Stimulated activated naive CD8-positive, alpha-beta T cell treated with anti-CD3 and anti-CD28 coated beads, Interleukin-15, Interleukin-2, amounts not matched to agents 100 U/mL and 50 U/mL, for 24 hours (primary cell): ENCODE measurements around the gene SARDH.

Experiments
- ATAC-seq: fragments of 150-1000 bp; cut with Tn5 transposase; one replicate; pipeline ENCODE4 v1.10.0; 2021
- DNase-seq: peaks from one replicate; pipeline ENCODE4 v3.0.0; 2021

Gene SARDH

DNA sequence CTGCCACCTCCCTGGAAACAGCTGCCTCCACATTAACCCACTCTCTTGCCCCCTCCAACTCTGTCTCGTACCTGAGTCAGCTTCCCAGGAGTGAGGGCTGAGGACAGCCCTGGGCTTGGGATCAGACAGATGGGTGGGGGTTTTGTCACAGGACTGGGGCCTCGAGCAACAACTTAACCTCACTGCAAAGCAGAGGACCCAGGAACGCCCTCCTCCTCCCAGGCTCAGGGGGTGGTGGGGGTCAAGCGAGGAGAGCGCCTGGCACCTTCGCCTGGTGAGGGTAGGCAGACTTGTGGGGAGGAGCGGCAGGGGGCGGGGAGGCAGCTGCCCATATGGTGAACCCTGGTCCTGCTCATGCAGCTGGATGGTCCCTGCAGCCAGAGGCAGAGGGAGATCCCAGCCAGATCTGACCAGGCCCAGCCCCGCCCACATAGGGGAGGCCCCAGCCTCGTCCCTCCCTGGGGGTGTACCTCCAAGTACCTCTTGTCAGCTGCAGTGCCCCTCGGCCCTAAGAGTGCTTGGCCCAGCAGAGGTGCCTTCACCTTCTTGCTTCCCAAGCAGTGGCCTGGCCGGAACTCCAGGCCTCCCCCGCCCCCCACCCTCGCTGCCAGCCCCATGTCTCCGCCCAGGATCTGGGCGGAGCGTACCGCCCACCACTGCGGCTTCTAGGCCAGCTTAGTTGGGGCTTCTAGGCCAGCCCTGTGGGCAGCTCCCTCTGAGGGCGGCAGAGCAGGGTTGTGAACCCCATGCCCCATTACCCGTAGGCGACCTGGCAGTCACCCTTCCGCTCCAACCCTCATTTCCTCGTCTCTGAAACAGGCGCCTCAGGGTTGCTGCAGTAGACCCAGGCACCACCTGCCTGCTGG is at the start of gene SARDH:
SARDH (minus strand) TSS at position 579 of the 866 bp plus-strand sequence. CDS start 4,179 bp downstream, outside the sequence.
- DNase-seq (peak; percentile 66), ATAC-seq (peak; percentile 71)

- peak; percentile 51 for ATAC-seq
- peak; percentile 35 for DNase-seq
Observed at GRCh38 chr9:133787754-133788025, 49.5 kb upstream of the SARDH start.

GRCh38 chr9:133786907-133787753 is 49.0 kb upstream of the SARDH start:
- ATAC-seq: no peak
- no peak for DNase-seq

DNA sequence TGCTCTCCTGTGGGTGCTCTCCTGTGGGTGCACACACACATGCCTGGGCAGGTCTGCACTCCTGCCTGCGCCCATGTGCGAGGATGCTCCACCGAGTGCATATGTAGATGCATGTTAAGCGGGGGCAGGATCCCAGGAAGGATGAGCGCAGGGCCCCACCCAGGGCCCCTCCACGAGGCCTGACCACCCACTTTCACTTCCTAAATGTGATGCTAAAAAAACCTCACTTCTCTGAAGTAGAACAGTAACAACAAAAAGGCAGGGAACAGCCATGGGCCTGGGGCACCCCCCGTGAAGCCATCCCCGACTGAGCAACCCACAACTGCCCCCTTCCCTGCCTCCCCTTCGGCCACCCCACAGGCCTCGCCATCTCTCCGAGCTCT is 48.2 kb upstream of the SARDH start:
- peak; percentile 7 for DNase-seq

DNA sequence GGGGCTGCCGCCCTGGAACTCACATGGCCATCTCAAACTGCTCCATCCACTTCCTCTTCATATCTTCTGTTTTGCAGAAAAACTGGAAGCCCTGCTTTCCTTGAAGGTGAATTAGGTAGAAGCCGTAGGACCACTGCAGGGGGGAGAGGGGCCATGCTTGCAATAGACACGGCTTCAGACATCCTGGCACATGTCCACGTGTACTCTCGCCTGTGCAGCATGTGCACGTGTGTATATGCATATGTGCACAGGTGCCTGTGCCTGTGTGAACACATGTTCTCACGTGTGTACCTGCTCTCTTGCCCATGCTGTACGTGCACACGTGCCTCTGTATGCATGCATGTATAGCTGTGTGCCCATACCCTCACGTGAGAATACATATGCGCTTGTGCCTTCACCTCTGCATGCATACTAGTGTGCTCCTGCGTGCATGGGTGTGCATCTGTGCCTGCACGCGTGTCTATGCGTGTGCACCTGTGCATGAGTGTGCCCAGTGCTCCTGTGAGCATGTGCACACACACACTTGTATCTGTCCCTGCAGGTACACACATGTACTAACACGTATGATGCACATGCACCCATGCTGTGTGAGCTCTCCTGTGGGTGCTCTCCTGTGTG is 47.7 kb upstream of the SARDH start:
- ATAC-seq (no peak), DNase-seq (no peak)

More for the DNA sequence above, 48.2 kb upstream of the SARDH start:
- ATAC-seq: peak; percentile 26

DNA sequence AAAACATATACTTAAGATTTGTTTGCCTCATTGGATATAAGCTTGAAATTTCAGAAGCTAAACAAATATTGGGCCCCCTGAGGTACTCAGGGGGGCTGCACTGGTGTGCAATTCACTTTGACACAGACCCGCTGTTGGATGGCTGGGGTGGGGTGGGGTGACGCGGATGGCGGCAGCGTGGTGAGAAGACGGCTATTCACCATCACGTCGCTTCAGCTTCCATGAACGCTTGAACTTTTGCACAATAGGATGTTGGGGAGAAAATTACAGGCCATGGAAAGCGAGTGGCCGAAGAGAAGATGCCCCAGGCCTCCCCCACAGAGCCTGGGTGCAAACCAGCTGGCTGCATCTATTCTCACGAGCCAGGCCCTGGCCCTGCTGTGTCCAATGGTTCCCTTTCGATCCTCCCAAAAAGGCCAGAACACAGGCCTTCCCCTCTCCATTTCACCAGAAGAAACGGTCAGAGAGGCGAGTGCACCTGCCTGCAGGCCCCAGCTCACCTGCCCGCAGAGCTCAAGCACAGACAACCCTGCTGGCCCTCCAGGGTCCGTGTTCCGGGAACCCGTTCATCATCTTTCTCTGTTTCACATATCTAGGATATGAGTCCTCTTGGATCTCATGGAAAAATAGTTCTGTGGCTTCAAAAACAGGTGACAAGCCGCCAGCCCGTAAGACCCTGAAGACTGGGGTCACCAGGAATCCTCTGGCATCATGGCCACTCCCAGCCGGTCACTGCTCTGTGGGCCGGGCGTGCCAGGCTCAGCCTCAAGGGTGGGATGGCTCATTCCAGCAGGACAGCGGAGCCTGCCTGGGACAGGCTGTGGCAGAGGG is 46.8 kb upstream of the SARDH start:
- DNase-seq (no peak), ATAC-seq (no peak)

DNA sequence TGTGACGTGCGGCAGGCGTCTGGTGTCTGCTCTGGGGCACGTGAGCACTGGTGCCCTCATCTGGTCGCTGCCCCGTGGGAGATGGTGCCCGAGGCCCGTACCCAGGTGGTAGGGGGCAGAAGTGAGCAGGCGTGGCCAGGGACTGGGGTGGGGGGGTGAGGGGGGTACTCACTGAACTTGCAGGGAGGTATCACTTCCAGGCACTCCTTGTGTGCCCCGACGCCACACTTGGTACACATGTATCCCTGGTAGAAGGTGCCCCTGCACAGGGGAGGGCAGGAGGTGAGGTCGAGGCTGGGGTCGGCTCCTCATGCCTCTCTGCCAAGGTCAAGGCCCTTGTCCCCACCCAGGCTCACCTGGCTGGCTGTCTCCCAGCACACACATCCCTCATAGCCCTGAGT is 45.2 kb upstream of the SARDH start:
- ATAC-seq (no peak), DNase-seq (no peak)

DNA sequence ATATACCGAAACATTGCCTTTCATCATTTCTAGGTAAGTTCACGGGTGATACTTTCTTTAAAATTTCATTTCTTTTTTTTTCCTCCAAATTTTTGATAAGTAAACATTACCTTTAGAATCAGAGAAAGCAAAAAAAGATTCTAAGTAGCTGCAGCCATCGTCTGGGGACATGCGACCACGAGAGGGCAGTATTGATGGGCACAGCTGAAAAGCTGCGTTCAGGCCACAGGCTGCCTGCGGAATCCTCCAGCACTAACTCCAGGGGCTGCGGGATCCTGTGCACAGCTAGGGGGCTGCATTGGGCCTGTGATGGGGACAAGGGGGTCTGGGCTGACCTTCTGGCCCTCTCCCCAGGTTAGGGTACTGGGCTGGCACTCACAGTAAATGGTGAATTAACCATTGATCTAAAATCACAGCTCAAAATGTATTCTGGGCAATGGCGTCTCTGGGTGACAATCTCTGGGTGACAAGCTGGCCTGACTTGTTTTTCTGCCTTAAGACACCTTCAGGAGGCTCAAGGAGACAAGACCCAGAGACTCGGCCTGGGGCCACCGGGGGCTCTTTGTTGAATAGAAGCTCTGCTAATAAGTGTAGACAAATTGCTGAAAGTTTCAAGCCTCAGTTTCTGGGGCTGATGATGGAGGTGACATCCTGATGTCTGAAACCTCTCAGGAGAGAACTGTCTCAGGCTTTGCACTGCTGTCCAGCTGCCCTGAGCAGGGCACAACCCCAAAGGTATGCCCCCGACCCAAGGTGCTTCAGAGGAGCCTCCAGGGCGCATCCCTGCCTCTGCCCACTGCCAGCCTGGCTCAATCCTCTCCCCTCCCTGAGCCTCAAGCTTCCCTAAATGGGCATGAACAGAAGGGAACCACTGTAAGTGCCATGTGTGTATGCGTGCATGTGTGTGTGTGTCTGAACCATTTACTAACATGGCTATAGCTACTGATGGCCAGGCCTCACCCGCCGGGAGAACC is 44.3 kb upstream of the SARDH start:
- DNase-seq (peak; percentile 79), ATAC-seq (no peak)

- DNase-seq (no peak), ATAC-seq (no peak)
Observed at GRCh38 chr9:133781828-133782135, 43.6 kb upstream of the SARDH start.

DNA sequence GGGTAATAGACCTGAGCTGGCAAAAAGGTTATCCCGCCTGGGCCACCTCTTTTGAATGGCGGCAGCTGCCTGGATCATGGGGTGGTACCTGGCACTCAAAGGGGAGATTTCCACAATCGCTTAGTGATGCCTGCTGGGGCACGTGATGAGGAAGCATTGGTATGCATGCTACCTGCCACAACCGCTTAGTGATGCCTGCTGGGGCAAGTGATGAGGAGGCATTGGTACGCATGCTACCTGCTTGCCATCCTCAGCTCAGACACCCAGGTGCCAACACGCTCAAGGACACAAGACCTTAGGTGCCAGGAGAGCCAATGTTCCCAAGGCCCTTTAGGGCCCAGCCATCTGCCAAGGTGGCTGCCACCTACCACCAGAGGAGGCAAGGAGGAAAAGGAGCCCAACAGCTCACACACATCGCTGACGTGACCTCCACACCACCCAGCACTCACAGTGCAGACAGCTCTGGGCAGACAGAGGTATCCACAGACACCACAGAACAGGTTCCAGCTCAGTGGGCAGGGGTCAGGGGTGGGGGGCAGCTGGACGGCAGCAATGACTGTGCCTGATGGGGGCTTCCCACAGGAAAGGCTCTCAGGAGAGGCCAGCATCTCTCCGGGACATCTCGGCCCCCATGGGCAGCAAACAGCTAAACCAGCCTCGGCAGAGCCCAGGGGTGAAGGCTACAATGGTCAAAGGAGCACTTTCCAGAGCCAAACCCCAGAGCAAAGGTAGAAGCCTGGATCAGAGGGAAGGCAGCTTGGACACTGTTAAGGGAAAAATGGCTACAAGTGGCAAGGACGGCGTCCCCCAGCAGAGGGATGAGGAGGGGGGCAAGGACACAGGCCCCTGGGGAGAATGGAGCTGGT is 43.0 kb upstream of the SARDH start:
- no peak for DNase-seq
- no peak for ATAC-seq

DNA sequence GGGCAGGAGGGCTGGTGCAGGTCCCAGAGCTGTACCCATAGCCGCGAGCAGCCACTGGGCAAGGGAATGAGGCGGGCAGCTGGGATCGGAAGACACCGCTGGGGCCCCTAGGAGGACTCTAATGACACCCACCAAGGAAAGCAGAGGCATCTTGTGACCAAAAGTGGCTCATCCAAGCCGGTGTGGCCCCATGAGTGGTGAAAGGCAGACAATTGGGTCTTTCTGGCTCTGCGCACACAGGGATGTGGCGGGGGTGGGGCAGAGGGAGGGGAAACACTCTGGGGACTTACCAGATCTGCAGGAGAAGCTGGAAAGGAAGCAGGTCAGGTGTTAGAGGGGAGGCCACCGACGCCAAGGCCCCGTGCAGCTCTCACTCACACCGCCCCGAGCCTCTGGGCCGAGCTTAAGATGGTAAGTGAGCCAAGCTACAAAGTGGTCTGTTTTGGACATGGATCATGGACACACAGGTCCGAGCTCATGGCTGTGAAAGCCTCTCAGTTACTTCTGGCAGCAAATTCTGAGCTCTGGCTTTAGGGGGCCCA is 42.3 kb upstream of the SARDH start:
- ATAC-seq (no peak), DNase-seq (no peak)

DNA sequence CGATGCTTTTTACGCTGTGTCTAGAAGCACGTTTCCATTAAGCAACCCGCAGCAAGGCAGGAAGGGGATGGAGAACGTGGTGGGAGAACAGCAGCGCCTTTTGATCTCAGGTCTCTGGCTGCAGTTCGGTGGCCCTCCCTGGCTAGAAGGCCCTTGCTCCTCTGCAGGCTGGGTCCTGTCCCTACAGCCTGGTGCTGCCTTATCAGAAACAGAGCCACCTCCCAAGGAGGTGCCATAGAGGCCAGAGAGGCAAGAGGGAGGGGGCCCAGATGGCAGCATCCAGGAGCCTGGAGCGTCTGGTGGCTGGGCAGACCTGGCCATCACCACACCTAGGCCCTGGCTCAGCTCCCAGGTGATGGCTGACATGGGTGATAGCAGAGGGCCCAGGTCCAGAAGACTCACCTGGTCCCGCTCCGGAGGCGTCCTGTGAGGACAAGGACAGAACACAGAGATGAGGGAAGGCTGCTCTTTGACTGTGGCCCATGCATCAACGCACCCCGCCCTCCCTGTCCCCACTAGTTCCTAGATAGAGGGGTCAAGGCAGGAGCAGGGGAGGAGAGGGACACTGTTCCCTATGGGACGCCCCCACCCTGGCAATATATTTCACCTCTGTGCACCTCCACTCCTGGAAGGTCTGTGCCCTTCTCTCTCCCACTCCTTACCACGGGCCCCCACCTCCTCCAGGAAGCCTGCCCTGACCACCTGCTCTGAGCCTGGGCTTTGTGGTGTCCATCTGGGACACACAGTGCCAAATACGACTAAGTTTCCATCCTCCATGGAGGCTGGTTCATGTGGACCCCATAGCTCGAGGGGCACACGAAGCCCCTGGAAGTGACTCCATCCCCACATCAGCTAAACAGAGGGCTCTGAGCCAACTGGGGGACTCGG is 41.6 kb upstream of the SARDH start:
- ATAC-seq: no peak
- DNase-seq: no peak

DNA sequence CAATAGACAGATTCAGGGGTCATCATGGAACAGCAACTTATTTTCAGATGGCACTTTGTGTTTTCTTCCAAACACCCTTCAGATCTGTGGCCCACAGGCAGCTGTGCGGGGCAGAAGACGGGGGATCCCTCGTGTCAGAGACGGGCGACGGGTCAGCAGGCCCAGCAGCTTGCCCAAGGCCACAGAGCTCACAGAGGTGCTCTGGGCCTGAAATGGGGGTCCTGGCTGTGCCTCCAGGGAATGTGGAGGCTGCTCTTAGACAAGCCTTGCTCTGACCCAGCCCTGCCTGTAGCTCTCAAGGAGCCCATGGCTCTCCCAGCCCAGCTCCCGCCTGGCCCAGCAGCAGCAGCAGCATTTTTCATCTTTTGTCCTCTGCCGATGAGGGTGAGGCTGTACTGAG is 40.9 kb upstream of the SARDH start:
- ATAC-seq: no peak

DNA sequence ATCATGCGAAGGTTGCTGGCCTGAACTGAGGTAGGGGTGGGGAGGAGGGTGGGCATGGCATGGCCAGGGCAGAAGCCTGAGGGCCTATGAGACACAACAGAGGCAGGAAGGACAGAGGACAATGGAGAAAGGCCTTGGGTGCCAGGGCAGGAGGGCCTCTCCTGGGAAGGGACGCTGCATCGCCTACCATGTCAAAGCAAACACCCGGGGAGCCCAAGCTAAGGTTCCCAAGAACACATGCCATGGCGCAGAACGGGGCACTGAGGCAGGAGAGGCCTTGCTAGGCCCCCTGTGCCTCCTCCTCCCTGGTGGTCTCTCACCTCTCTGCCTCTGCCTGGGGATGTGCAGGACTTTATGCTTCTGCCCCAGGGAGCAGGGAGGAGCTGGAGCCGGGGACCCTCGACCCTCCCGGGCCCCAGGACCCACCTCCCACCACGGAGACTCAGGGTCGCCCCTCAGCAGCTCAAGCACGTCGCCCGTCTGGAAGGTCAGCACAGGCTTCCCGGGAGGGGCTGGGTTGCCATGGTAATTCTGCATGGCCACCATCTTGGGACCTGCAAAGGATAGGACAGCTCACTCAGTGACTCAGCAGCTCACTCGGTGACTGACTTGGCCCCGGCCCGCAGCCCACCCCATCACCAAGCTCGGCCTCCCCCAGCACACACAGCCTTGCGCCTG is 40.3 kb upstream of the SARDH start:
- ATAC-seq (no peak), DNase-seq (no peak)

More for the DNA sequence above, 40.9 kb upstream of the SARDH start:
- DNase-seq: no peak

DNA sequence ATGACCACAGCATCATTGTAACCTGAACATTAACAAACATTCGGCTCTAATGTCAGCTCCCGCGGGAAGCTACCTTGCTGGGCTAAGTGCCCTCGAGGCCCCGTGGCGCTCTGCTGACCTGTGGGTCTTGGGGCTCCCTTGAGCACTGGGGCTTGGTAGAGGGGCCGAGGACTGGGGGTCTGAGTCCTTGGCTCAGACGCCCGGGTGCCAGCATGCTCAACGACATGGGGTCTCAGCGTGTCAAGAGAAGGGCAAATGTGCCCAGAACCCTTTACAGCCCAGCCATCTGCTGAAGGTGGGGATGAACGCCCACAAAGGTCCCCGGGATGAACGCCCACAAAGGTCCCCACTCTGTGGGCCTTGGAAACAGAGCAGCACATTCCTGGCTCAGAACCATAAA is 39.7 kb upstream of the SARDH start:
- DNase-seq: no peak
- no peak for ATAC-seq

GRCh38 chr9:133777068-133777791 is 39.1 kb upstream of the SARDH start:
- DNase-seq (no peak), ATAC-seq (no peak)
